Endothelial cell of umbilical vein (primary cell): ENCODE measurements around the gene MYO9A. TPM values are rescaled to one million over a fixed set of nuclear protein-coding genes. Genes with fewer than 3 reads are reported as not detected.

Experiments
- BruUV-seq: library from RNA; stranded (reverse); fragments of 400-500 nt; replicated peaks from 2 replicates; lab custom pipeline; 2021; lab: Mats Ljungman, UMichigan
- CTCF ChIA-PET: fragments of 300-600, 350-600 bp; sonication (Branson Sonifier 250); formaldehyde crosslinking; loops from one replicate; lab custom pipeline; 2021; ENCODE audit warnings: antibody characterized with exemption, inconsistent platforms; lab: Charles Lee
- POLR2A ChIA-PET: fragments of 300-600, 350-600 bp; sonication (Branson Sonifier 250); formaldehyde crosslinking; loops from one replicate; lab custom pipeline; 2021; ENCODE audit warnings: antibody characterized with exemption, inconsistent platforms; lab: Charles Lee
- DNase-seq: peaks from one replicate; pipeline ENCODE4 v3.0.0-alpha.2; 2011; ENCODE audit warnings: low read depth, low spot score
- FAIRE-seq: peaks from 2 replicates; lab custom pipeline; 2011; peaks lifted over from hg19 to GRCh38; lab: Jason Lieb, UNC
- H2AFZ ChIP-seq: 2 replicates; pipeline ENCODE4 v1.6.0; 2012; ENCODE audit warnings: low read depth, low read length, control low read depth, inconsistent platforms
- H3K27ac ChIP-seq: 2 replicates; pipeline ENCODE4 v1.5.1; 2011; ENCODE audit warnings: low read depth, mild to moderate bottlenecking, control low read depth, low read length, moderate library complexity; ENCODE audit not compliant: insufficient read depth
- H3K27me3 ChIP-seq, 2 experiments: 2 replicates each; pipeline versions ENCODE4 v1.6.0 to v1.6.1; 2011; ENCODE audit warnings: low read length in 2 of 2, mixed read lengths in 1 of 2; ENCODE audit not compliant: control insufficient read depth in 2 of 2, insufficient read depth in 2 of 2
- H3K36me3 ChIP-seq, 2 experiments: 2 replicates in 1 of 2; 3 replicates in 1 of 2; pipeline ENCODE4 v1.5.1; 2011; ENCODE audit warnings: low read length in 2 of 2, mild to moderate bottlenecking in 1 of 2, moderate library complexity in 1 of 2; ENCODE audit not compliant: control insufficient read depth in 2 of 2, insufficient read depth in 2 of 2; ENCODE audit errors: extremely low read depth in 1 of 2
- H3K4me1 ChIP-seq: 3 replicates; pipeline ENCODE4 v1.5.1; 2011; ENCODE audit warnings: mild to moderate bottlenecking, low read length; ENCODE audit not compliant: control insufficient read depth, insufficient read depth; ENCODE audit errors: extremely low read depth
- H3K4me2 ChIP-seq: 2 replicates; pipeline ENCODE4 v1.6.1; 2011; ENCODE audit warnings: low read length, control low read depth, mixed read lengths; ENCODE audit not compliant: insufficient read depth
- H3K4me3 ChIP-seq, 3 experiments: fragments of 200-600 bp in 1 of 3; sonication (generic), shearing (Covaris generic) in 1 of 3; replicated peaks in 1 of 3; 2 replicates each; pipeline ENCODE4 v1.5.1; 2011 to 2016; ENCODE audit warnings: control low read depth in 3 of 3, low read length in 3 of 3, mild to moderate bottlenecking in 2 of 3, inconsistent platforms in 1 of 3, low read depth in 1 of 3, moderate library complexity in 1 of 3; ENCODE audit not compliant: insufficient read depth in 1 of 3
- H3K79me2 ChIP-seq: 2 replicates; pipeline ENCODE4 v1.6.0; 2012; ENCODE audit warnings: low read length, inconsistent platforms; ENCODE audit not compliant: control insufficient read depth, insufficient read depth
- H3K9ac ChIP-seq: replicated peaks from 2 replicates; pipeline ENCODE3; 2011; ENCODE audit warnings: low read length, control low read depth; ENCODE audit not compliant: insufficient read depth; ENCODE audit errors: extremely low read depth
- H3K9me1 ChIP-seq: replicated peaks from 3 replicates; pipeline ENCODE4 v1.6.0; 2011; ENCODE audit warnings: mild to moderate bottlenecking, low read length; ENCODE audit not compliant: control insufficient read depth, insufficient read depth; ENCODE audit errors: extremely low read depth
- H3K9me3 ChIP-seq: replicated peaks from 2 replicates; pipeline ENCODE4 v1.5.1; 2012; ENCODE audit warnings: low read length, inconsistent platforms; ENCODE audit not compliant: control insufficient read depth, insufficient read depth
- H4K20me1 ChIP-seq: replicated peaks from 2 replicates; pipeline ENCODE3; 2011; ENCODE audit warnings: mild to moderate bottlenecking, low read length; ENCODE audit not compliant: control insufficient read depth, insufficient read depth; ENCODE audit errors: extremely low read depth
- CTCF ChIP-seq, 2 donors: IDR thresholded peaks; 1 replicate in 1 of 2; 2 replicates in 1 of 2; pipeline ENCODE4 v1.5.1; 2011; ENCODE audit warnings: low read length in 2 of 2, mild to moderate bottlenecking in 2 of 2, moderate library complexity in 2 of 2, control low read depth in 1 of 2, inconsistent platforms in 1 of 2, low read depth in 1 of 2; ENCODE audit not compliant: insufficient read depth in 1 of 2; ENCODE audit errors: extremely low read depth in 1 of 2
- EZH2 ChIP-seq: IDR thresholded peaks from 2 replicates; pipeline ENCODE4 v1.6.1; 2012; ENCODE audit warnings: borderline replicate concordance, low read depth, mild to moderate bottlenecking, moderate library complexity, low read length, inconsistent platforms; ENCODE audit not compliant: severe bottlenecking
- FOS ChIP-seq: IDR thresholded peaks from 2 replicates; pipeline ENCODE4 v1.6.1; 2011; ENCODE audit warnings: mild to moderate bottlenecking, low read length, moderate library complexity, borderline replicate concordance; ENCODE audit not compliant: insufficient read depth
- GATA2 ChIP-seq: IDR thresholded peaks from 2 replicates; pipeline ENCODE4 v1.7.0; 2011; ENCODE audit warnings: low read depth, mild to moderate bottlenecking, moderate library complexity, mixed read lengths, low read length; ENCODE audit not compliant: insufficient read length, insufficient read depth
- JUN ChIP-seq: IDR thresholded peaks from 2 replicates; pipeline ENCODE4 v1.6.1; 2011; ENCODE audit warnings: borderline replicate concordance, low read depth; ENCODE audit not compliant: insufficient read length, insufficient read depth
- MAX ChIP-seq: IDR thresholded peaks from 2 replicates; pipeline ENCODE4 v1.6.1; 2011; ENCODE audit not compliant: insufficient read depth, insufficient read length
- MYC ChIP-seq: IDR thresholded peaks from one replicate; pipeline ENCODE4 v1.6.1; 2011; ENCODE audit warnings: mild to moderate bottlenecking, low read depth, low read length
- POLR2A ChIP-seq: IDR thresholded peaks from 2 replicates; pipeline ENCODE4 v1.6.1; 2012; ENCODE audit warnings: low read depth, mild to moderate bottlenecking, control low read depth, low read length
- POLR2AphosphoS5 ChIP-seq: IDR thresholded peaks from 2 replicates; pipeline ENCODE4 v1.6.1; 2012; ENCODE audit warnings: low read depth, mild to moderate bottlenecking, control low read depth, low read length, moderate library complexity; ENCODE audit not compliant: insufficient read depth
- dilution Hi-C: fragments of 300-500 bp; cut with MboI; formaldehyde crosslinking; loops from one replicate; pipeline ENCODE4 v1.15.0; 2019; ENCODE audit warnings: low sequenced_read_pairs; ENCODE audit not compliant: extremely low pct_ligation_motif_present
- intact Hi-C: fragments of 100-400 bp; cut with micrococcal nuclease; formaldehyde crosslinking; loops from one replicate; pipeline ENCODE4 v1.10.0; 2022
- polyA plus RNA-seq, 4 experiments: library from polyadenylated mRNA; depleted of rRNA in 3 of 4; stranded (reverse) in 3 of 4; unstranded in 1 of 4; fragments of >200 nt; gene quantifications; 2 replicates each; pipeline versions ENCODE4 v1.2.1 to v1.2.3, GENCODE V29; 2011 to 2012; ENCODE audit warnings: missing spikeins in 1 of 4
- total RNA-seq: library from RNA; stranded (reverse); gene quantifications from 2 replicates; pipeline ENCODE4 v1.2.3, GENCODE V29; 2021

MYO9A gene
- total and polyA plus RNA-seq, 2 donors (not counting 3 experiments of a cell fraction or from before 2014, with no cell fraction given), result 6.4 to 30.3 TPM

GRCh38 chr15:72155003-72155621 lies 37.2 kb upstream of the MYO9A start:
- DNase-seq (peak; percentile 62), FAIRE-seq (no peak)
- Histone ChIP-seq H3K36me3 (no peaks in the 10 kb centered on the region), H3K4me3 (peak overlapping the region in 2 of 3 experiments; percentile 36 to 54), H3K27me3 (no peaks in the 10 kb centered on the region), H3K4me1 (peaks cover 20% of the 10 kb centered on the region), H2AFZ (peak overlapping the region; percentile 73), H4K20me1 (no peaks in the 10 kb centered on the region), H3K4me2 (peak overlapping the region; percentile 73), H3K9me1 (no peaks in the 10 kb centered on the region), H3K79me2 (no peaks in the 10 kb centered on the region), H3K9me3 (no peaks in the 10 kb centered on the region), H3K27ac (no peak overlapping the region), H3K9ac (no peak overlapping the region)
- BruUV-seq, result no TSS peak
- dilution Hi-C loops (no loop called here), intact Hi-C loops (loop anchor here (1.0 to 5.0 kb wide), 4 partner anchors 37 to 768 kb away; partner anchors contain the start of genes MYO9A and SENP8)
- ChIA-PET POLR2A (no interaction called here), CTCF (interaction anchor here (0.8 to 4.2 kb wide), 11 partner anchors 10 to 410 kb away, joined by 3 to 131 read pairs (median 10); partner anchors contain the start of genes MYO9A and SENP8)
- TF ChIP-seq MYC, result no peak
- TF ChIP-seq CTCF (IDR thresholded peaks at IDR 0.05; ENCODE audit: extremely low read depth in 1 of 2, insufficient read depth in 1 of 2, low read depth in 1 of 2, low read length in 2 of 2), result no peak
- TF ChIP-seq MAX, result no peak
- TF ChIP-seq POLR2A, result no peak
- TF ChIP-seq POLR2AphosphoS5, result no peak
- TF ChIP-seq FOS, result no peak
- no peak for TF ChIP-seq JUN
- no peak for TF ChIP-seq EZH2
- TF ChIP-seq GATA2, result no peak
